H1 (cell line): ENCODE results near the gene ART4. TPM values are rescaled to one million over a fixed set of nuclear protein-coding genes. Genes with fewer than 3 reads are reported as not detected.

Source experiments
- CTBP2 ChIP-seq: IDR thresholded peaks from 2 replicates; pipeline ENCODE4 v1.7.0; 2011; ENCODE audit warnings: borderline replicate concordance, mild to moderate bottlenecking, moderate library complexity, mixed read lengths, low read length; ENCODE audit not compliant: insufficient read depth, insufficient read length
- JUN ChIP-seq: IDR thresholded peaks from 2 replicates; pipeline ENCODE4 v1.6.1; 2011; ENCODE audit warnings: low read depth, mild to moderate bottlenecking, improper control_type of control experiment, low read length
- JUND ChIP-seq: IDR thresholded peaks from 2 replicates; pipeline ENCODE4 v1.6.1; 2011; ENCODE audit warnings: mild to moderate bottlenecking, improper control_type of control experiment, low read length
- RXRA ChIP-seq: IDR thresholded peaks from 2 replicates; pipeline ENCODE4 v1.6.1; 2011; ENCODE audit warnings: low read depth, mild to moderate bottlenecking, low read length, moderate library complexity; ENCODE audit not compliant: insufficient read depth
- SAP30 ChIP-seq: fragments of 300-600 bp; sonication (generic); IDR thresholded peaks from 2 replicates; pipeline ENCODE4 v1.7.1; 2012; ENCODE audit warnings: low read length, moderate library complexity, mild to moderate bottlenecking, inconsistent platforms; ENCODE audit not compliant: insufficient read depth, insufficient replicate concordance
- polyA plus RNA-seq, 7 experiments: library from polyadenylated mRNA; depleted of rRNA in 3 of 7; stranded (reverse) in 5 of 7; unstranded in 2 of 7; fragments of >200 nt in 5 of 7; fragments of 200-250 nt in 2 of 7; gene quantifications; 1 replicate in 5 of 7; 2 replicates in 1 of 7; 4 replicates in 1 of 7; pipeline versions ENCODE4 v1.2.1 to v1.2.3, GENCODE V29; 2011 to 2013; ENCODE audit warnings: missing spikeins in 2 of 7, mixed read lengths in 2 of 7
- total RNA-seq: library from RNA; stranded (reverse); fragmentation: NEBNext Ultra II Directional; extraction: Animal tissue kit (Norgen Biotek cat#: 25700); gene quantifications from 2 replicates; pipeline ENCODE4 v1.2.1, GENCODE V29; 2021

Gene ART4
- total and polyA plus RNA-seq, 2 of the 8 experiments (the other 6 are each of a cell fraction or from before 2014, with no cell fraction given), result not detected

DNA sequence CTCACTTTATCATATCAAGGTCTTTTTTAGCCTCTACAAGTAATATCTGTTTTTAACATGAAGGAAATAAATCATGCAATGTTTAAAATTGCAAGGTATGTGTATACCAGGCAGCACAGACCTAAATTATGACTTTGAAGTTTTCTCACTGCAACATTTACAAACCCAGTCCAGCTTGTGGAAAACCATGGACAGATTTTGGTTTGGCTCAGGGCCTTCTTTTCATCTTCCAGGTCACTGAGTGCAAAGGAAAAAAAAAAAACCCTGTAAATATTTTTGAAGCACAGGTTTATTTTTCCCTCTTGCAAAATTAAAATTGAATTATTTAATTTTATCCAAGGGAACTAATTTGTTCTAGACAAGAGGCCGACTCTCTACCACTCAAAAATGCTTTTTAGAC is 28.6 kb upstream of the ART4 start (continued):
- TF ChIP-seq JUND (no peak), JUN (no peak), SAP30 (no peak), CTBP2 (no peak), RXRA (no peak)
